Mononuclear cell (primary cell): Measurements from ENCODE around the gene LDLRAP1. TPM values are rescaled to one million over a fixed set of nuclear protein-coding genes. Genes with fewer than 3 reads are reported as not detected.

Experiments used
- H3K27me3 ChIP-seq: 2 replicates; pipeline ENCODE4 v1.6.0; 2011; ENCODE audit warnings: low read length, control low read depth; ENCODE audit not compliant: insufficient read depth
- H3K4me1 ChIP-seq: 2 replicates; pipeline ENCODE4 v1.5.1; 2011; ENCODE audit warnings: mild to moderate bottlenecking, low read length, control low read depth; ENCODE audit not compliant: insufficient read depth
- H3K4me3 ChIP-seq: 2 replicates; pipeline ENCODE4 v1.5.1; 2011; ENCODE audit warnings: mild to moderate bottlenecking, low read length, moderate library complexity
- H3K9me3 ChIP-seq: 2 replicates; pipeline ENCODE4 v1.5.1; 2011; ENCODE audit warnings: low read depth, mild to moderate bottlenecking, control low read depth, low read length
- total RNA-seq: library from RNA; depleted of rRNA; stranded (reverse); fragments of >200 nt; gene quantifications from one replicate; pipeline ENCODE4 v1.2.3, GENCODE V29; 2012

Gene LDLRAP1
- total RNA-seq, 1 donor, result 34.5 TPM

DNA sequence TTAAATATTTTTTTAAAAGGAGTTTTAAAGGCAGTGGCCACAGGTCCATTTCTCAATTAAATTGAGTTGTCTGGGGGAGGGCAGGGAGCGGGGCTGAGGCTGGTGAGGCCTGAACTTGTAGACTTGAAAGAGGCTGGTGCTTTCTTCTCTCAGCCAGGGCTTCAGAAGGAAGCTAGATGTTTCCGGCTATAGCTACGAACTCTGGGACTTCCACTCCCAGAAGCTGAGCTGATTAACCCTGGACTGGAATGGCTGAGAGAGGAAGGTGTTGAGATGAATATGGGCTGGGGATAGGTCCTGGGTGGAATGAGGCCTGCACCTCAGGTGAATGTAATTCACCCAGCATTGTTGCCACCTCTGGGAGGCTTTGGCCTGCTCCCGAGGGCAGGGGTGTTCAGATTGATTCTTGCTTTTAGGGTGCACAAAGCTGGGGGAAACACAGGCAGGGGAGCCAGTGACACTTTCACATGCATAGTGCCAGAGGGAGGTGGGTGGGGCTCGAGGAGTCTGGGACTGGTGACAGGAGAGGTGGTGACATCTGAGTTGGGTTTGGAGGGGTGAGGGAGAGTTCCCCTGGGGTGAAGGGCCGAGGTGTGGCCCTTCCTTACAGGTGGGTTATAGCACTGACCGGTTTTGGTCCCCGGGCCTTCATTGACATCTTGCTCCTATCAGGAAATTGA, 18.2 kb downstream of the LDLRAP1 start:
- H3K9me3 ChIP-seq, result no peaks in the 10 kb centered on the region
- peaks cover 77% of the 10 kb centered on the region for H3K4me1 ChIP-seq
- H3K27me3 ChIP-seq, result no peaks in the 10 kb centered on the region
- no peak overlapping the region for H3K4me3 ChIP-seq

- no peaks in the 10 kb centered on the region for H3K27me3 ChIP-seq
- peaks cover 70% of the 10 kb centered on the region for H3K4me1 ChIP-seq
- peak overlapping the region; percentile 40 for H3K4me3 ChIP-seq
Observed at GRCh38 chr1:25562101-25562927, 18.9 kb downstream of the LDLRAP1 start.

DNA sequence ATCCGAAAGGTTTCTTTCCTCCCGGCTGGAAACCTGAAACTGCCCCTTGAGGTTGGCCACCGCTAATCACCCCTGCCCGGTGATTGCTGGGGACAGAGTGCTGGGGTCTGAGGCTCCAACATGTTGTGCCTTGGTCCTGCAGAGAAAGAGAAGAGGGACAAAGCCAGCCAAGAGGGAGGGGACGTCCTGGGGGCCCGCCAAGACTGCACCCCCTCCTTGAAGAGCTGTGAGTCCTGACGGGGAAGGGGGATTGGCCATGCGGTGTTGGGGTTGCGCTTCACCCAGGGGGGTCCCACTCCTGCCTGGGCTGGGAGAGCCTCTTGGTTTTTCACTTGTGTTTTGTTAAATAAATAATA, 19.5 kb downstream of the LDLRAP1 start:
- no peaks in the 10 kb centered on the region for H3K9me3 ChIP-seq
- peaks cover 64% of the 10 kb centered on the region for H3K4me1 ChIP-seq
- H3K27me3 ChIP-seq, result no peaks in the 10 kb centered on the region
- H3K4me3 ChIP-seq, result peak overlapping the region; percentile 40

More at GRCh38 chr1:25562101-25562927, 18.9 kb downstream of the LDLRAP1 start:
- H3K9me3 ChIP-seq, result no peaks in the 10 kb centered on the region

DNA sequence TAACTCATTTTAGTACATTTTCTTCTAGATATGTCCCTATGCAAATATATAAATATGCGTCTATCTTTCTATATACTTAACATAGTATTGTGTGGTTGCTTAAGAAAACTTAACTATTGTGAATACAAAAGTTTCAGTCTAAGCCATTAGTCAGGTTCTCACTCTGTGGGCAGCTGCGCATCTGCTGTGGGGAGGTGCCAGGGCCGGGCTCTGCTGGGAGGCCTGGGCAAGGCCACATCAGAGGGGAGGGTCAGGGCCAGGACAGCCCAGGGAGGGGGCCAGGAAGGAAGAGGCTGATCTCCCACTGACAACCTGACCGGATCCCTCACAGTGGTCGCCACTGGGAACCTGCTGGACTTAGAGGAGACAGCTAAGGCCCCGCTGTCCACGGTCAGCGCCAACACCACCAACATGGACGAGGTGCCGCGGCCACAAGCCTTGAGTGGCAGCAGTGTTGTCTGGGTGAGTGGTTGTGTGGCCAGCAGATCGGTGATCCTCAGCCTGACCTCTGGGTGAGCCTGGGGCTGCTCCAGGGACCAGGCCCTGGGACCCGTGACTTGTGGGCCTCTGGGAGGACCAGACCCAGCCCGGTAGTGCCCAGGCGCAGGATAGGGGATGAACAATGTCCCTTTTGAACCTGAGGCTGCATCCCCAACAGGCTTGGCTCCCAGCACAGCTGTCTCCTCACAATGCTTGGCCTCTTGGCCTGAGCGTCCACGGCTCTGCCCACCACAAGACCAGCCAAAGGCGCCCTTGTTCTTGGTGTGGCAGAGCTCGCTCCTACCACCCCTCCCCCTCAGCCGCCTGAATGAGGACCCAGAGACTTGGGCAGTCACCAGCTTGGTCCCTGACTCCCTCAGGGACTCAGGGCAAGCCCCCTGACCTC, 20.2 kb downstream of the LDLRAP1 start:
- no peaks in the 10 kb centered on the region for H3K27me3 ChIP-seq
- H3K4me1 ChIP-seq, result peaks cover 61% of the 10 kb centered on the region
- no peaks in the 10 kb centered on the region for H3K9me3 ChIP-seq
- peak overlapping the region; percentile 40 for H3K4me3 ChIP-seq

- H3K4me1 ChIP-seq, result peaks cover 47% of the 10 kb centered on the region
- no peaks in the 10 kb centered on the region for H3K9me3 ChIP-seq
- H3K27me3 ChIP-seq, result no peaks in the 10 kb centered on the region
- peak overlapping the region; percentile 40 for H3K4me3 ChIP-seq
Observed at GRCh38 chr1:25564777-25565574, 21.6 kb downstream of the LDLRAP1 start.

DNA sequence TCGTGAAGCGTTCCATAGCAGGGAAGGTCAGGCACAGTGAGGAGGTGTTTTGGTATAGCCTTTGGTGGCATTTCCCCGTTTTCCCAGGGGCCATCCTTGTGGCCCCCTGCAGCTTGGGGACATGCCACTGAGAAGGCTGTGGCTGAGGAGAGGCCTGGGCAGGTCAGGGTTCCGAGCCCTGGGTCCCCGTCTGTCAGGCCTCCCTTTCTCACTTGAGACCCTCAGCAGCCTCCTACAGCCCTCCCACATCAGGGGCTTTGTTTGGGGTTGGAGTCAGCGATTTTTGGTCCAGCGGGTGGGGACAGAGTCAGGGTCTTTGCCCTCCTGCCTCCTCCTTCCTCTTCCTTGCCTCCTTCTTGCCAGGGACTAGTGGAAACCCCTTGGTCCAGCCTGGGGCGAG, 22.2 kb downstream of the LDLRAP1 start:
- H3K4me3 ChIP-seq, result peak overlapping the region; percentile 40
- H3K9me3 ChIP-seq, result no peaks in the 10 kb centered on the region
- H3K27me3 ChIP-seq, result no peaks in the 10 kb centered on the region
- H3K4me1 ChIP-seq, result peaks cover 41% of the 10 kb centered on the region

GRCh38 chr1:25566176-25566729, 22.8 kb downstream of the LDLRAP1 start:
- H3K27me3 ChIP-seq, result no peaks in the 10 kb centered on the region
- peaks cover 34% of the 10 kb centered on the region for H3K4me1 ChIP-seq
- H3K9me3 ChIP-seq, result no peaks in the 10 kb centered on the region
- H3K4me3 ChIP-seq, result no peak overlapping the region

- Histone ChIP-seq H3K27me3 (no peaks in the 10 kb centered on the region), H3K4me1 (peaks cover 28% of the 10 kb centered on the region), H3K4me3 (no peak overlapping the region), H3K9me3 (no peaks in the 10 kb centered on the region)
Observed at GRCh38 chr1:25566730-25567341, 23.4 kb downstream of the LDLRAP1 start.

DNA sequence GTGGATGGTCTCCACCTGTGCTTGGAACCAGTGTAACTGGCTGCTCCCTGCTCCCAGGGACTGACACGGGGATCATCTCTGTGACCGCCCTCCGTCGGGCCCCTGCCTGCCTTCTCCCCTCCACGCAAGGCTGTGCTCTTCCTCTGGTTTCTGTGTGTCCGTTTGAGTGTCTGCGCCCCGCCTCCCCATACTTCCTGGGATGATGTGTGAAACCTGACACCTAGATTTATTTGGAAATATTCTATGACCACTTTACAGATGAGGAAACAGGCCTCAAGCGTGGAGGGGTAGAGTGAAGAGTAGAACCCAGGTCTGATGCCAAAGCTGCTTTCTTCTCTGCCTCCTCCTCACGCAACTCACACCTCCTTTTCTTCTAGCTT, 24.3 kb downstream of the LDLRAP1 start:
- Histone ChIP-seq H3K27me3 (no peaks in the 10 kb centered on the region), H3K9me3 (no peaks in the 10 kb centered on the region), H3K4me1 (peaks cover 20% of the 10 kb centered on the region), H3K4me3 (no peak overlapping the region)

GRCh38 chr1:25568090-25568833, 24.9 kb downstream of the LDLRAP1 start:
- Histone ChIP-seq H3K4me3 (no peak overlapping the region), H3K27me3 (no peaks in the 10 kb centered on the region), H3K9me3 (no peaks in the 10 kb centered on the region), H3K4me1 (peaks cover 16% of the 10 kb centered on the region)

- Histone ChIP-seq H3K9me3 (no peaks in the 10 kb centered on the region), H3K27me3 (no peaks in the 10 kb centered on the region), H3K4me1 (peaks cover 16% of the 10 kb centered on the region), H3K4me3 (no peak overlapping the region)
Observed at GRCh38 chr1:25568834-25569596, 25.6 kb downstream of the LDLRAP1 start.

DNA sequence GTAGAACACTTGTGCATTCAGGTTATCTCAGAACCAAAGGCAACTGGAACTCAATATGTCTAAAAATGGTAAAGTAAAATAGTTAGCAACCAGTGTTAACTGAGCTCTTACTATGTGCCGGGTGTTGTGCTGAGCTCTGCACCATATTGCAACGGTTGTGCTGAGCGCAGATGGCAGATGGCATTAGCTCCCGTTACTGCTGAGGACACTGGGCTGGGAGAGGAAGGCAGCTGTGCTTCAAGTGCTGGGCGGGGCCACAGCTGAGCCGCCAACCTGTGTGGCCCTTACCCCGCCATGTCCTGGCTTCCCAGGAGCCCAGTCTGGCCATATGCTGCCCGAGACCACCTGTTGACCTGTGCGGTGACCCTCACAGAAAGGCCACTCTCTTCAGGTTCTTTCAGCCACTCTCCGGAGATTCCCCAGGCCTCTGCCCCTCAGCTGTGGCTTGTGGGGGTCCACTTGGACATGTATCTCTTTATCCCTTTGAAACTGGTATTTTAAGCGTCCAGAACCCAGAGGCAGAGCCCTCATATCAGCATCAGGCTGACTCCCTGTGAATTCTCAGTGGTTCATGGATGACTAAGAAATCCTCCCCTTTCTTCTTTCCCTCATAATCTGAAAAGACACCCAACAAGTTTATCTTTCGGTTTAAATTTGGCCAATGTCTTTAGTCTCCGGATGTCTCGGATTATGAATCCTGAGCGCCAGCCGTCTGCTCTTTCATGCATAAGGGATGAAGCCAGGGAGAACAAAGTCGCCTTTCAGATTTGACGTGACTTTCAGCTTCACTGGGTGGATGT, 26.4 kb downstream of the LDLRAP1 start:
- peaks cover 11% of the 10 kb centered on the region for H3K4me1 ChIP-seq
- no peaks in the 10 kb centered on the region for H3K9me3 ChIP-seq
- no peaks in the 10 kb centered on the region for H3K27me3 ChIP-seq
- no peak overlapping the region for H3K4me3 ChIP-seq
